Measurements from ENCODE around the gene MRPL55.

MRPL55 gene

GRCh38 chr1:228097333-228098081, 11.6 kb downstream of the MRPL55 start:
- peaks cover 44% of the 10 kb centered on the region for H3K36me3 ChIP-seq (ENCODE audit: control insufficient read depth, insufficient read depth, low read length)
- H3K4me1 ChIP-seq (ENCODE audit: control insufficient read depth, insufficient read depth, low read length) = no peaks in the 10 kb centered on the region
- no peaks in the 10 kb centered on the region for H3K9me3 ChIP-seq (ENCODE audit: control insufficient read depth, insufficient read depth, low read length)
- H3K27me3 ChIP-seq (ENCODE audit: control insufficient read depth, insufficient read depth, low read length) = no peaks in the 10 kb centered on the region
- no peak overlapping the region for H3K4me3 ChIP-seq (ENCODE audit: low read depth, low read length)
- H3K27ac ChIP-seq (ENCODE audit: low read depth, low read length) = no peak overlapping the region
- no peak overlapping the region for H3K9ac ChIP-seq (ENCODE audit: low read depth, low read length)

GRCh38 chr1:228096416-228097332, 12.4 kb downstream of the MRPL55 start:
- H3K4me1 ChIP-seq (ENCODE audit: control insufficient read depth, insufficient read depth, low read length) = no peaks in the 10 kb centered on the region
- H3K36me3 ChIP-seq (ENCODE audit: control insufficient read depth, insufficient read depth, low read length) = peaks cover 44% of the 10 kb centered on the region
- H3K4me3 ChIP-seq (ENCODE audit: low read depth, low read length) = no peak overlapping the region
- no peaks in the 10 kb centered on the region for H3K27me3 ChIP-seq (ENCODE audit: control insufficient read depth, insufficient read depth, low read length)
- no peak overlapping the region for H3K27ac ChIP-seq (ENCODE audit: low read depth, low read length)
- H3K9me3 ChIP-seq (ENCODE audit: control insufficient read depth, insufficient read depth, low read length) = no peaks in the 10 kb centered on the region
- no peak overlapping the region for H3K9ac ChIP-seq (ENCODE audit: low read depth, low read length)

GRCh38 chr1:228095938-228096337, 13.2 kb downstream of the MRPL55 start:
- Histone ChIP-seq H3K4me1 (ENCODE audit: control insufficient read depth, insufficient read depth, low read length) (no peaks in the 10 kb centered on the region), H3K27me3 (ENCODE audit: control insufficient read depth, insufficient read depth, low read length) (no peaks in the 10 kb centered on the region), H3K9ac (ENCODE audit: low read depth, low read length) (no peak overlapping the region), H3K9me3 (ENCODE audit: control insufficient read depth, insufficient read depth, low read length) (no peaks in the 10 kb centered on the region), H3K4me3 (ENCODE audit: low read depth, low read length) (no peak overlapping the region), H3K27ac (ENCODE audit: low read depth, low read length) (no peak overlapping the region), H3K36me3 (ENCODE audit: control insufficient read depth, insufficient read depth, low read length) (peaks cover 40% of the 10 kb centered on the region)

GRCh38 chr1:228095161-228095560, 13.9 kb downstream of the MRPL55 start:
- Histone ChIP-seq H3K4me3 (ENCODE audit: low read depth, low read length) (no peak overlapping the region), H3K36me3 (ENCODE audit: control insufficient read depth, insufficient read depth, low read length) (peaks cover 36% of the 10 kb centered on the region), H3K9me3 (ENCODE audit: control insufficient read depth, insufficient read depth, low read length) (no peaks in the 10 kb centered on the region), H3K27ac (ENCODE audit: low read depth, low read length) (no peak overlapping the region), H3K9ac (ENCODE audit: low read depth, low read length) (no peak overlapping the region), H3K27me3 (ENCODE audit: control insufficient read depth, insufficient read depth, low read length) (no peaks in the 10 kb centered on the region), H3K4me1 (ENCODE audit: control insufficient read depth, insufficient read depth, low read length) (no peaks in the 10 kb centered on the region)

- Histone ChIP-seq H3K27me3 (ENCODE audit: control insufficient read depth, insufficient read depth, low read length) (no peaks in the 10 kb centered on the region), H3K9ac (ENCODE audit: low read depth, low read length) (no peak overlapping the region), H3K27ac (ENCODE audit: low read depth, low read length) (no peak overlapping the region), H3K9me3 (ENCODE audit: control insufficient read depth, insufficient read depth, low read length) (no peaks in the 10 kb centered on the region), H3K36me3 (ENCODE audit: control insufficient read depth, insufficient read depth, low read length) (peaks cover 30% of the 10 kb centered on the region), H3K4me3 (ENCODE audit: low read depth, low read length) (no peak overlapping the region), H3K4me1 (ENCODE audit: control insufficient read depth, insufficient read depth, low read length) (no peaks in the 10 kb centered on the region)
Measured at GRCh38 chr1:228094432-228095016, 14.6 kb downstream of the MRPL55 start.

GRCh38 chr1:228093050-228093906, 15.8 kb downstream of the MRPL55 start:
- H3K4me1 ChIP-seq (ENCODE audit: control insufficient read depth, insufficient read depth, low read length) = no peaks in the 10 kb centered on the region

GRCh38 chr1:228092342-228093049, 16.6 kb downstream of the MRPL55 start:
- peaks cover 22% of the 10 kb centered on the region for H3K36me3 ChIP-seq (ENCODE audit: control insufficient read depth, insufficient read depth, low read length)
- H3K9ac ChIP-seq (ENCODE audit: low read depth, low read length) = no peak overlapping the region
- no peaks in the 10 kb centered on the region for H3K9me3 ChIP-seq (ENCODE audit: control insufficient read depth, insufficient read depth, low read length)
- H3K27ac ChIP-seq (ENCODE audit: low read depth, low read length) = no peak overlapping the region
- H3K4me3 ChIP-seq (ENCODE audit: low read depth, low read length) = no peak overlapping the region
- H3K4me1 ChIP-seq (ENCODE audit: control insufficient read depth, insufficient read depth, low read length) = no peaks in the 10 kb centered on the region
- H3K27me3 ChIP-seq (ENCODE audit: control insufficient read depth, insufficient read depth, low read length) = no peaks in the 10 kb centered on the region

More at GRCh38 chr1:228093050-228093906, 15.8 kb downstream of the MRPL55 start:
- Histone ChIP-seq H3K4me3 (ENCODE audit: low read depth, low read length) (no peak overlapping the region), H3K27ac (ENCODE audit: low read depth, low read length) (no peak overlapping the region), H3K36me3 (ENCODE audit: control insufficient read depth, insufficient read depth, low read length) (peaks cover 25% of the 10 kb centered on the region), H3K27me3 (ENCODE audit: control insufficient read depth, insufficient read depth, low read length) (no peaks in the 10 kb centered on the region), H3K9ac (ENCODE audit: low read depth, low read length) (no peak overlapping the region), H3K9me3 (ENCODE audit: control insufficient read depth, insufficient read depth, low read length) (no peaks in the 10 kb centered on the region)

GRCh38 chr1:228091084-228091483, 18.0 kb downstream of the MRPL55 start:
- no peak overlapping the region for H3K9ac ChIP-seq (ENCODE audit: low read depth, low read length)
- H3K4me3 ChIP-seq (ENCODE audit: low read depth, low read length) = no peak overlapping the region
- no peaks in the 10 kb centered on the region for H3K27me3 ChIP-seq (ENCODE audit: control insufficient read depth, insufficient read depth, low read length)
- no peaks in the 10 kb centered on the region for H3K4me1 ChIP-seq (ENCODE audit: control insufficient read depth, insufficient read depth, low read length)
- peaks cover 15% of the 10 kb centered on the region for H3K36me3 ChIP-seq (ENCODE audit: control insufficient read depth, insufficient read depth, low read length)
- no peak overlapping the region for H3K27ac ChIP-seq (ENCODE audit: low read depth, low read length)
- no peaks in the 10 kb centered on the region for H3K9me3 ChIP-seq (ENCODE audit: control insufficient read depth, insufficient read depth, low read length)

- peaks cover 15% of the 10 kb centered on the region for H3K36me3 ChIP-seq (ENCODE audit: control insufficient read depth, insufficient read depth, low read length)
- no peaks in the 10 kb centered on the region for H3K27me3 ChIP-seq (ENCODE audit: control insufficient read depth, insufficient read depth, low read length)
- H3K4me3 ChIP-seq (ENCODE audit: low read depth, low read length) = no peak overlapping the region
- H3K9ac ChIP-seq (ENCODE audit: low read depth, low read length) = no peak overlapping the region
- no peaks in the 10 kb centered on the region for H3K9me3 ChIP-seq (ENCODE audit: control insufficient read depth, insufficient read depth, low read length)
- no peak overlapping the region for H3K27ac ChIP-seq (ENCODE audit: low read depth, low read length)
- H3K4me1 ChIP-seq (ENCODE audit: control insufficient read depth, insufficient read depth, low read length) = no peaks in the 10 kb centered on the region
Measured at GRCh38 chr1:228090613-228091081, 18.5 kb downstream of the MRPL55 start.

All from HUES48 (cell line).